Fibroblast of villous mesenchyme (primary cell): ENCODE data around the gene KAZN. TPM values are rescaled to one million over a fixed set of nuclear protein-coding genes. Genes with fewer than 3 reads are reported as not detected.

Experiments used
- DNase-seq: peaks from one replicate; pipeline ENCODE4 v3.0.0-alpha.2; 2010; ENCODE audit warnings: low read depth
- H3K4me3 ChIP-seq: 2 replicates; pipeline ENCODE4 v1.5.1; 2011; ENCODE audit warnings: low read depth, mild to moderate bottlenecking, low read length
- total RNA-seq: library from RNA; depleted of rRNA; stranded (reverse); fragments of >200 nt; gene quantifications from 2 replicates; pipeline ENCODE4 v1.2.3, GENCODE V29; 2012
- TF ChIP-seq, protein P1 (sequence below): IDR thresholded peaks from 2 replicates; pipeline ENCODE4 v1.5.1; 2012; ENCODE audit warnings: low read depth, mild to moderate bottlenecking, low read length; ENCODE audit not compliant: insufficient read depth

KAZN gene
- total RNA-seq, 1 donor = 8.6 TPM

DNA sequence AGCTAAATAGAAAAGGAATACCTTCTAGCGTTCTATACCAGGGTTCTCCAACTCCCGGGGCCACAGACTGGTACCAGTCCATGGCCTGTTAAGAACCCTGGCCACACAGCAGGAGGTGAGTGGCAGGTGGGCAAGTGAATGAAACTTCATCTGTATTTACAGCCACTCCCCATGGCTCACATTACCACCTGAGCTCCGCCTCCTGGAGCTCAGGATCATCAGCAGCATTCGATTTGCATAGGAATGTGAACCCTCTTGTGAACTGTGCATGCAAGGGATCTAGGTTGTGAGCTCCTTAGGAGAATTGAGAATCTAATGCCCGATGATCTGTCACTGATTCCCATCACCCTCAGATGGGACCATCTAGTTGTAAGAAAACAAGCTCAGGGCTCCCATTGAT is 107.3 kb downstream of the KAZN start:
- H3K4me3 ChIP-seq = no peak overlapping the region
- TF ChIP-seq, protein P1, sequence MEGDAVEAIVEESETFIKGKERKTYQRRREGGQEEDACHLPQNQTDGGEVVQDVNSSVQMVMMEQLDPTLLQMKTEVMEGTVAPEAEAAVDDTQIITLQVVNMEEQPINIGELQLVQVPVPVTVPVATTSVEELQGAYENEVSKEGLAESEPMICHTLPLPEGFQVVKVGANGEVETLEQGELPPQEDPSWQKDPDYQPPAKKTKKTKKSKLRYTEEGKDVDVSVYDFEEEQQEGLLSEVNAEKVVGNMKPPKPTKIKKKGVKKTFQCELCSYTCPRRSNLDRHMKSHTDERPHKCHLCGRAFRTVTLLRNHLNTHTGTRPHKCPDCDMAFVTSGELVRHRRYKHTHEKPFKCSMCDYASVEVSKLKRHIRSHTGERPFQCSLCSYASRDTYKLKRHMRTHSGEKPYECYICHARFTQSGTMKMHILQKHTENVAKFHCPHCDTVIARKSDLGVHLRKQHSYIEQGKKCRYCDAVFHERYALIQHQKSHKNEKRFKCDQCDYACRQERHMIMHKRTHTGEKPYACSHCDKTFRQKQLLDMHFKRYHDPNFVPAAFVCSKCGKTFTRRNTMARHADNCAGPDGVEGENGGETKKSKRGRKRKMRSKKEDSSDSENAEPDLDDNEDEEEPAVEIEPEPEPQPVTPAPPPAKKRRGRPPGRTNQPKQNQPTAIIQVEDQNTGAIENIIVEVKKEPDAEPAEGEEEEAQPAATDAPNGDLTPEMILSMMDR = no peak
- no peak for DNase-seq

- no peak for DNase-seq
- no peak overlapping the region for H3K4me3 ChIP-seq
- TF ChIP-seq, protein P1 = no peak
Observed at GRCh38 chr1:14706631-14707030, 108.1 kb downstream of the KAZN start.

DNA sequence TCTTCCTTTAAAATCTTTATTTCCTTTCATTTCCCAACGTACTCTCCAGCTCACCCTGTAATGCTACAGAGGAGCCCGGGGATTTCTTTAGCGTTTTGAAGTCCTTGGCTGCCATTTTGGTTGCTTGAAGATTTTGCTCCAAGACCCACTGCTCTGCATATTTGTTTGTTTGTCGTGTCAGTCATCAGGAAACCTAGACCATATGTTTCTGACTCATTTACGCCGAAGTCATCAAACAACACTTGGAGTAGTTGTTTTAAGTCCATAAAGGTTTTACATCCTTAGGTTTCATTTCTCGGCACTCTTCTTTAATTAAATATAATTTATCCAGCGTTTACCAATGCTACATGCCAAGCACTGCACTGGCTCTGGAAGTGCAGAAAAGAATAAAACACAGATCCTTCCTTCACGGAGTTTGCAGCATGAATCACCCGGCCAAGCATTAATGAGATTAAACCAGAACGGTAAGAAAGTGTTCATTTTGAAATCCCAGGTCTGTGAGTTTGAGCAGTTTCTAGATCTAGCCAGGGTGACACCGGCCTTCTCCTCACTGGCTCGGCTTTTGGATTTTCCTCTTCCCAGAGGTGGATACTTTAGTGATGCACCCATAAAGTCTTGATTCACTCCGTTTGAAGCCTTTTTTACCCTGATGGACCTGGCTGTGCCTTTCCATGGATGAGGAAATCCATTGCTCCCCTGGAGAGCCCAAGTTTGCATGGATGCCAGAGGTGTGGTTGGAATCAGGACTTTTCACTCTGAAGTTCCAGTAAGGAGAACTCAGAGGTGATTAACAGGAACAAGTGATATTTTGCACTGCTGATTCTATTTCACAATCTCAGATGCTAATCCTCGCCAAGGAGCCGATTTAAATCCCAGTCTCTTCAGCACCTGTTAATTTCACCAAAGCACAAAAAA is 109.3 kb downstream of the KAZN start:
- no peak overlapping the region for H3K4me3 ChIP-seq
- DNase-seq = no peak
- TF ChIP-seq, protein P1 = no peak

DNA sequence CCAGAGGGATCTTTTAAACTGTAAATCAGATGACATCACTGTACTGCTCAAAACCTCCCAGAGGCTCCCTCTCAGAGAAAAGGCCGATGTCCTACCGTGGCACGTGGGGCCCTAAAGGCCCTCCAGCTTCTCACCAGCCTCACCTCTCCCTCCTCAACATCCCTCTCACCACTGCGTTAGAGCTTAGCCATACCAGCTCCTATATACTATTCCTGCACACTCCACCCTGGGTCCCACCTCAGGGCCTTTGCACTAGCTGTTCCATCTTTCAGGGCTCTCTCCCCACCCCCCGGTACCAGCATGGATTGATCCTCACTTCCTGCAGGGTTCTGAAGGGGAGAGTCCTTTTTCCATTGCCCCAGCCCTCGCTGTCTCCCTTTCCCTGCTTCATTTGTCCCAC is 111.8 kb downstream of the KAZN start:
- no peak overlapping the region for H3K4me3 ChIP-seq
- TF ChIP-seq, protein P1 = no peak
- no peak for DNase-seq

GRCh38 chr1:14712136-14712535 is 113.7 kb downstream of the KAZN start:
- DNase-seq = no peak
- no peak overlapping the region for H3K4me3 ChIP-seq
- TF ChIP-seq, protein P1 = no peak

- TF ChIP-seq, protein P1 = no peak
- no peak for DNase-seq
- no peak overlapping the region for H3K4me3 ChIP-seq
Observed at GRCh38 chr1:14713077-14713476, 114.6 kb downstream of the KAZN start.
